ENCODE data around the gene C2orf72. TPM values are rescaled to one million over a fixed set of nuclear protein-coding genes. Genes with fewer than 3 reads are reported as not detected.

The C2orf72 gene
- total RNA-seq, 1 donor from 2014 or later = 9.9 TPM

DNA sequence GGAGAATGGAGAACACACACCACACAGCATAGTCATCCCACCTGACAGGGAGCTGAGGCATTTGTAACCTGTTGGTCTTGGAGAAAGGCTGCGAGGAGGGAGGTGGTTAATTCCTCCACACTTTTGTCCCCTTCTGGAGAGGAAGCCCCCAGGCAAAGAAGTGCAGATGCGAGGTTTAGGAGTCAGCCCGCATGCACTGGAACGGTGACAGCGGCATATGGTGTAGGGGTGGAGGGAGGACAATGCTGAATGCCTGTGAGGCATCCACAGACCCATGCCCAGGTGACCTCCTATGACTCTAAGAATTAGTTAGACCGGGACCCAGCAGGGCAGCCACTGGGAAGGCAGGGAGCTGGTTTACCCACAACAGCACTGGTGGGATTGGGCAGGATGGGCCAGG, 29.2 kb upstream of the C2orf72 start:
- H3K9me3 Mint-ChIP-seq = peaks cover 10% of the 10 kb centered on the region
- no peak overlapping the region for H3K4me3 Mint-ChIP-seq
- H3K36me3 Mint-ChIP-seq = peaks cover 3% of the 10 kb centered on the region
- H3K4me1 Mint-ChIP-seq (ENCODE audit: unreplicated experiment) = peaks cover 14% of the 10 kb centered on the region
- TF ChIP-seq, protein P1, sequence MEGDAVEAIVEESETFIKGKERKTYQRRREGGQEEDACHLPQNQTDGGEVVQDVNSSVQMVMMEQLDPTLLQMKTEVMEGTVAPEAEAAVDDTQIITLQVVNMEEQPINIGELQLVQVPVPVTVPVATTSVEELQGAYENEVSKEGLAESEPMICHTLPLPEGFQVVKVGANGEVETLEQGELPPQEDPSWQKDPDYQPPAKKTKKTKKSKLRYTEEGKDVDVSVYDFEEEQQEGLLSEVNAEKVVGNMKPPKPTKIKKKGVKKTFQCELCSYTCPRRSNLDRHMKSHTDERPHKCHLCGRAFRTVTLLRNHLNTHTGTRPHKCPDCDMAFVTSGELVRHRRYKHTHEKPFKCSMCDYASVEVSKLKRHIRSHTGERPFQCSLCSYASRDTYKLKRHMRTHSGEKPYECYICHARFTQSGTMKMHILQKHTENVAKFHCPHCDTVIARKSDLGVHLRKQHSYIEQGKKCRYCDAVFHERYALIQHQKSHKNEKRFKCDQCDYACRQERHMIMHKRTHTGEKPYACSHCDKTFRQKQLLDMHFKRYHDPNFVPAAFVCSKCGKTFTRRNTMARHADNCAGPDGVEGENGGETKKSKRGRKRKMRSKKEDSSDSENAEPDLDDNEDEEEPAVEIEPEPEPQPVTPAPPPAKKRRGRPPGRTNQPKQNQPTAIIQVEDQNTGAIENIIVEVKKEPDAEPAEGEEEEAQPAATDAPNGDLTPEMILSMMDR (conservative IDR thresholded peaks at IDR 0.05) = no peak
- DNase-seq (ENCODE audit: extremely low spot score, unreplicated experiment) = no peak
- no peak overlapping the region for H3K27ac Mint-ChIP-seq
- H3K27me3 Mint-ChIP-seq = peaks cover 6% of the 10 kb centered on the region

DNA sequence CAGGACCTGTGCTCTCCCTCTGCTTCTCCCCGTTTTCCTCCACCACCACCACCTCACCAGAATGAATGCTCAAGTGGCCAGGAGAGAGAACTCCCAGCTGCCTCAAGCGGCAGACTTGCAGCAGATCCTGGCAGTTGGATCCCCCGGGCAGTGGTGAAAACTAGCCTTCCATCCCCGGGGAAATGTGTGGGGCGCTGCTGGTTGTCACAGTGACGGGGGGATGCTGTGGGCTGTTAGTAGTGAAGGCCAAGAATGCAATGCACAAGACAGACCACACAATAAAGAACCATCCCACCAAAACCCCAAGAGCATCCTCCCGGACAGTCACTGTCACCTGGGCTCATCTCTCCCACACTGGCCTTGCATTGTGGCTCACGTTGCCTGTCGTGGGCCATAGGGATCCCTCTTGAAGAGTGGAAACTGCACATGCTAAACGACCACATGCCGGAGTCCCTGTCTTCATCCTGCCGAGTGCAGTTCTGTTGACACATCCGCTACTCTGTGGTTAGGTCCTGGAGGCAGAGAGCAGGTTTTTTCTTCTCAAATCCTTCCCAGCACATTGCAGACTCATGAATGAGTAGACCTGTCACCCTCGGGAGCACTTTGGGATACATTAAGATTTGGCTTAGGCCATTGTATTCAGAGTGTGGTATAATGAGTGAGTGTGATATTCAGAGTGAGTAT, 27.9 kb upstream of the C2orf72 start:
- no peak overlapping the region for H3K4me3 Mint-ChIP-seq
- H3K27ac Mint-ChIP-seq = no peak overlapping the region
- H3K36me3 Mint-ChIP-seq = peaks cover 3% of the 10 kb centered on the region
- peaks cover 14% of the 10 kb centered on the region for H3K4me1 Mint-ChIP-seq (ENCODE audit: unreplicated experiment)
- DNase-seq (ENCODE audit: extremely low spot score, unreplicated experiment) = no peak
- TF ChIP-seq, protein P1 (conservative IDR thresholded peaks at IDR 0.05) = no peak
- peaks cover 10% of the 10 kb centered on the region for H3K9me3 Mint-ChIP-seq
- peaks cover 4% of the 10 kb centered on the region for H3K27me3 Mint-ChIP-seq

DNA sequence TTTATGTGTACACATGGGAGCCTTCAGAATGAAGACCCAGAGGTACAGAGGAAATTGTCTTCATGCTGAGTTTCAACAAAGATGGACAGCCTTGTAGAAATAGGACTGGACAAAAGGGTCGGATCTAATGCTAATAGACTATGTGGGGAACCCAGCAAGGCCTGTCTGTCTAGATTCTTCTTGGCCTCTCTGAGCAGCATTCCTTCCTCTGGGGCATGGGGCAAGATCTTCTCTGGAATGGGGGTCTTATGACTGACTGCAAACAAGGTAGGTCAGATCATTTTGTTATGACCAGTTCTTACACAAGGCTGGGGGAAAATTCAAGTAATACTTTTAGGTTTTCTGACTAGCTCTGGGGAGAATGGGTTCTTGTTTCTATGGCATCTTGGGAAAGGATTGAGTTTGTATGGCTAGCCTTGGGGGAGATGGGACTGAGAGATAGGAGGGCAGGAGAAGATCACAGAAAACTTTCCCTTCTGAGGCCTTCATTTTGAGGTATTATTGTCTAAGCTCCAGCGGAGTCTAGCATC, 27.1 kb upstream of the C2orf72 start:
- H3K4me3 Mint-ChIP-seq = no peak overlapping the region
- no peak for DNase-seq (ENCODE audit: extremely low spot score, unreplicated experiment)
- H3K9me3 Mint-ChIP-seq = peaks cover 4% of the 10 kb centered on the region
- TF ChIP-seq, protein P1 (conservative IDR thresholded peaks at IDR 0.05) = no peak
- peaks cover 4% of the 10 kb centered on the region for H3K27me3 Mint-ChIP-seq
- H3K27ac Mint-ChIP-seq = no peak overlapping the region
- peaks cover 3% of the 10 kb centered on the region for H3K36me3 Mint-ChIP-seq
- H3K4me1 Mint-ChIP-seq (ENCODE audit: unreplicated experiment) = peaks cover 14% of the 10 kb centered on the region

DNA sequence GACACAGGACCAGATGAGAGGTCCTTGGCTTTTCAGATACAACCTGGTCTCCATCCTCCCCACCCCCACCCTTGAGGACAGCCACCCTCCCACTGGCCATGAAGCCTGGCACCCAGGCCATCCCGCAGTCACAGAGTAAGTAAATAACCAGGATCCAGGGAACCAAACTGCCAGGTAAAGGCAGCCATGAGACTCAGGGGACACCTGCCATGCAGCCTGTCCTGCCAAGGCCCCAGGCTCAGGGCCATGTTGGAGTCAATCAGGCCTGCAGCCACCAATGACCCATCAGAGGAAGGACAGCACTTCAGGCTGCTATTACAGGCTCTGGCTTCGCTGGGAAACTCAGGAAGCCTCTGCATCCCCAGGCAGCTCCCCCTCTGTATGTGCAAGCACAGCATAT, 25.8 kb upstream of the C2orf72 start:
- H3K9me3 Mint-ChIP-seq = no peaks in the 10 kb centered on the region
- no peaks in the 10 kb centered on the region for H3K36me3 Mint-ChIP-seq
- TF ChIP-seq, protein P1 (conservative IDR thresholded peaks at IDR 0.05) = no peak
- H3K4me1 Mint-ChIP-seq (ENCODE audit: unreplicated experiment) = peaks cover 14% of the 10 kb centered on the region
- H3K4me3 Mint-ChIP-seq = no peak overlapping the region
- DNase-seq (ENCODE audit: extremely low spot score, unreplicated experiment) = no peak
- no peak overlapping the region for H3K27ac Mint-ChIP-seq
- H3K27me3 Mint-ChIP-seq = peaks cover 4% of the 10 kb centered on the region

DNA sequence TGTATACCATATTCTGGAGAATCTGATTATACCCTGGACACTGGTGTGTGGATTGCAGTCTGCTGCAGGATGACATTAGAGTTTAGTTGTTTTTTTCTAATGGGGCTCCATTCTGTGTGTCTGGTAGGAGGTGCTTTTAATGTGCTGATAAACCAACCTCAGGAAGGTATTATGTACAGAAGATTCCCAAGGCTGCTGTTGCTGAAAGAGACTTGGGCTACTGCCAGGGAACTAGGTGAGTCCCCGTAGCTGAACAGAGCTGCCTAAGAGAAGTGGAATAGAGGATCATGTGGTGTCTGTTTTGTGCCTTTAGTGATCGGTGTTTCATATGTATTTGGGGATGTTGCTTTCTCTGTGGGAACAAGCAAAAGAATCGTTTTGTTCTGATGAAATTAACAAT, 24.9 kb upstream of the C2orf72 start:
- H3K9me3 Mint-ChIP-seq = no peaks in the 10 kb centered on the region
- H3K27ac Mint-ChIP-seq = no peak overlapping the region
- peaks cover 7% of the 10 kb centered on the region for H3K27me3 Mint-ChIP-seq
- H3K4me1 Mint-ChIP-seq (ENCODE audit: unreplicated experiment) = peaks cover 13% of the 10 kb centered on the region
- DNase-seq (ENCODE audit: extremely low spot score, unreplicated experiment) = no peak
- TF ChIP-seq, protein P1 (conservative IDR thresholded peaks at IDR 0.05) = no peak
- H3K36me3 Mint-ChIP-seq = no peaks in the 10 kb centered on the region
- no peak overlapping the region for H3K4me3 Mint-ChIP-seq
